Endodermal cell (in vitro differentiated cells): ENCODE results near the gene UNC50. TPM values are rescaled to one million over a fixed set of nuclear protein-coding genes. Genes with fewer than 3 reads are reported as not detected.
"Not testable (repeated sequence)": the region's sequence is repeated elsewhere in the genome, so short reads cannot be mapped to it uniquely, and the experiment has no call there.

Experiments
- DNase-seq: peaks from one replicate; pipeline ENCODE4 v3.0.0-alpha.2; 2017
- H3K27ac ChIP-seq: 2 replicates; pipeline ENCODE4 v1.5.1; 2013; ENCODE audit warnings: mild to moderate bottlenecking, low read depth, low read length, moderate library complexity
- H3K27me3 ChIP-seq: 2 replicates; pipeline ENCODE4 v1.6.1; 2013; ENCODE audit warnings: mild to moderate bottlenecking, low read length, moderate library complexity; ENCODE audit not compliant: insufficient read depth, control insufficient read depth, poor library complexity, severe bottlenecking
- H3K36me3 ChIP-seq: 2 replicates; pipeline ENCODE4 v1.7.0; 2013; ENCODE audit warnings: mild to moderate bottlenecking, low read length, moderate library complexity; ENCODE audit not compliant: control insufficient read depth, insufficient read depth
- H3K4me1 ChIP-seq: one replicate; pipeline ENCODE4 v1.7.0; 2013; ENCODE audit warnings: low read length; ENCODE audit not compliant: control insufficient read depth, insufficient read depth
- H3K4me3 ChIP-seq: 2 replicates; pipeline ENCODE4 v1.5.1; 2013; ENCODE audit warnings: mild to moderate bottlenecking, low read length, moderate library complexity
- H3K9ac ChIP-seq: 2 replicates; pipeline ENCODE4 v1.6.1; 2013; ENCODE audit warnings: mild to moderate bottlenecking, low read length, moderate library complexity; ENCODE audit not compliant: poor library complexity, severe bottlenecking; ENCODE audit errors: extremely low read depth
- H3K9me3 ChIP-seq: 2 replicates; pipeline ENCODE4 v1.6.1; 2013; ENCODE audit warnings: mild to moderate bottlenecking, low read length, moderate library complexity; ENCODE audit not compliant: control insufficient read depth
- H3K27ac Mint-ChIP-seq: 2 replicates; pipeline ENCODE4 v1.8.0; 2020; ENCODE audit warnings: mixed read lengths
- H3K27me3 Mint-ChIP-seq: 2 replicates; pipeline ENCODE4 v1.8.0; 2021; ENCODE audit warnings: mild to moderate bottlenecking, mixed read lengths; ENCODE audit not compliant: insufficient read depth
- H3K36me3 Mint-ChIP-seq: 2 replicates; pipeline ENCODE4 v1.8.0; 2020; ENCODE audit warnings: low read depth, mixed read lengths
- H3K4me1 Mint-ChIP-seq: 2 replicates; pipeline ENCODE4 v1.8.0; 2020; ENCODE audit warnings: mixed read lengths
- H3K4me3 Mint-ChIP-seq: 2 replicates; pipeline ENCODE4 v1.8.0; 2020; ENCODE audit warnings: mild to moderate bottlenecking, moderate library complexity, mixed read lengths
- H3K9me3 Mint-ChIP-seq: 2 replicates; pipeline ENCODE4 v1.8.0; 2020; ENCODE audit warnings: mild to moderate bottlenecking, mixed read lengths
- CTCF ChIP-seq: fragments of 200-600 bp; sonication (generic); conservative IDR thresholded peaks from 2 replicates; pipeline ENCODE4 v1.5.0; 2021; ENCODE audit warnings: antibody characterized with exemption, mild to moderate bottlenecking
- WGBS, 2 experiments: methylation state at CpG; one replicate each; pipeline versions ENCODE4 v1.1.5 to v1.1.7; 2013; ENCODE audit warnings: missing lambda C conversion rate in 2 of 2, mixed read lengths in 1 of 2; ENCODE audit not compliant: insufficient coverage in 1 of 2, insufficient read length in 1 of 2; 5-methylcytosine and 5-hydroxymethylcytosine counted together
- total RNA-seq, 2 donors: library from RNA; stranded (reverse); fragmentation: NEBNext Ultra II Directional in 1 of 2; extraction: Animal tissue kit (Norgen Biotek cat#: 25700) in 1 of 2; gene quantifications; 2 replicates in 1 of 2; 3 replicates in 1 of 2; pipeline ENCODE4 v1.2.1, GENCODE V29; 2021

Gene UNC50
- total RNA-seq, 2 donors from 2014 or later, result 81.2 to 82.8 TPM

GRCh38 chr2:98654699-98655495 is 46.5 kb downstream of the UNC50 start:
- Mint-ChIP-seq H3K4me1 (no peaks in the 10 kb centered on the region), H3K36me3 (no peaks in the 10 kb centered on the region), H3K27me3 (no peaks in the 10 kb centered on the region), H3K4me3 (no peak overlapping the region), H3K27ac (no peak overlapping the region), H3K9me3 (no peaks in the 10 kb centered on the region)
- Histone ChIP-seq H3K27ac (no peak overlapping the region), H3K4me1 (no peaks in the 10 kb centered on the region), H3K4me3 (no peak overlapping the region), H3K9me3 (no peaks in the 10 kb centered on the region), H3K9ac (no peak overlapping the region), H3K27me3 (no peaks in the 10 kb centered on the region), H3K36me3 (no peaks in the 10 kb centered on the region)
- WGBS, 2 experiments, result 89 to 98% methylated on average over 3 of the region's 3 CpGs
- DNase-seq, result no peak
- TF ChIP-seq CTCF, result no peak

- H3K4me3 Mint-ChIP-seq, result no peak overlapping the region
- H3K36me3 ChIP-seq, result no peaks in the 10 kb centered on the region
- no peaks in the 10 kb centered on the region for H3K4me1 Mint-ChIP-seq
- no peak overlapping the region for H3K4me3 ChIP-seq
- H3K9ac ChIP-seq, result no peak overlapping the region
- no peaks in the 10 kb centered on the region for H3K4me1 ChIP-seq
- no peaks in the 10 kb centered on the region for H3K27me3 ChIP-seq
- H3K27ac Mint-ChIP-seq, result no peak overlapping the region
- H3K9me3 ChIP-seq, result no peaks in the 10 kb centered on the region
- no peaks in the 10 kb centered on the region for H3K36me3 Mint-ChIP-seq
- no peak for TF ChIP-seq CTCF
- no peak for DNase-seq
- WGBS, 2 experiments, result 83 to 93% methylated on average over 3 to 4 of the region's 4 CpGs
- no peaks in the 10 kb centered on the region for H3K27me3 Mint-ChIP-seq
- no peaks in the 10 kb centered on the region for H3K9me3 Mint-ChIP-seq
- no peak overlapping the region for H3K27ac ChIP-seq
Measured at GRCh38 chr2:98656800-98657199, 48.4 kb downstream of the UNC50 start.

- Histone ChIP-seq H3K9me3 (no peaks in the 10 kb centered on the region), H3K4me1 (no peaks in the 10 kb centered on the region), H3K27me3 (no peaks in the 10 kb centered on the region), H3K27ac (no peak overlapping the region), H3K36me3 (no peaks in the 10 kb centered on the region), H3K9ac (no peak overlapping the region), H3K4me3 (no peak overlapping the region)
- H3K36me3 Mint-ChIP-seq, result no peaks in the 10 kb centered on the region
- H3K9me3 Mint-ChIP-seq, result no peaks in the 10 kb centered on the region
- 94 to 100% methylated on average over 1 to 4 of the region's 4 CpGs for WGBS, 2 experiments
- H3K27ac Mint-ChIP-seq, result no peak overlapping the region
- no peaks in the 10 kb centered on the region for H3K27me3 Mint-ChIP-seq
- no peak for DNase-seq
- H3K4me3 Mint-ChIP-seq, result no peak overlapping the region
- H3K4me1 Mint-ChIP-seq, result no peaks in the 10 kb centered on the region
- no peak for TF ChIP-seq CTCF
Measured at GRCh38 chr2:98658816-98659490, 50.6 kb downstream of the UNC50 start.

- H3K27me3 Mint-ChIP-seq, H3K4me1 Mint-ChIP-seq, H3K9me3 Mint-ChIP-seq: not testable (repeated sequence)
Measured at GRCh38 chr2:98659491-98659840, 51.1 kb downstream of the UNC50 start.

More at GRCh38 chr2:98659491-98659840, 51.1 kb downstream of the UNC50 start:
- H3K4me3 Mint-ChIP-seq, DNase-seq, H3K27ac ChIP-seq, H3K27ac Mint-ChIP-seq, H3K36me3 Mint-ChIP-seq, H3K9ac ChIP-seq, H3K36me3 ChIP-seq, H3K27me3 ChIP-seq, H3K4me1 ChIP-seq, H3K4me3 ChIP-seq, H3K9me3 ChIP-seq: not testable (repeated sequence)
- 97 to 100% methylated on average over 3 of the region's 3 CpGs for WGBS, 2 experiments
